ENCODE measurements around the gene FOXS1.

- TF ChIP-seq CTCF (IDR thresholded peaks at IDR 0.05 in 8 of 11, conservative IDR thresholded peaks at IDR 0.05 in 3 of 11) (no peak), POLR2AphosphoS5 (IDR thresholded peaks at IDR 0.05) (no peak)
Observed at GRCh38 chr20:31849306-31849930, 4.0 kb upstream of the FOXS1 start.

Measured in spleen (tissue), 7 donors.